GM12892 (cell line): ENCODE data around the gene CDH8.
"Not testable (repeated sequence)": the region's sequence is repeated elsewhere in the genome, so short reads cannot be mapped to it uniquely, and the experiment has no call there.

Source experiments
- DNase-seq: peaks from one replicate; pipeline ENCODE4 v3.0.0; 2011; ENCODE audit not compliant: insufficient read length
- FAIRE-seq: peaks from 2 replicates; lab custom pipeline; 2011; peaks lifted over from hg19 to GRCh38; lab: Jason Lieb, UNC
- POLR2A ChIP-seq: IDR thresholded peaks from 2 replicates; pipeline ENCODE4 v1.6.1; 2011; ENCODE audit warnings: low read depth, low read length, control low read depth
- POLR2AphosphoS5 ChIP-seq: IDR thresholded peaks from 2 replicates; pipeline ENCODE4 v1.6.1; 2011; ENCODE audit warnings: low read depth, low read length, control low read depth
- TAF1 ChIP-seq: IDR thresholded peaks from 2 replicates; pipeline ENCODE4 v1.6.1; 2011; ENCODE audit warnings: low read depth, mild to moderate bottlenecking, control low read depth, low read length, borderline replicate concordance

Gene CDH8

DNA sequence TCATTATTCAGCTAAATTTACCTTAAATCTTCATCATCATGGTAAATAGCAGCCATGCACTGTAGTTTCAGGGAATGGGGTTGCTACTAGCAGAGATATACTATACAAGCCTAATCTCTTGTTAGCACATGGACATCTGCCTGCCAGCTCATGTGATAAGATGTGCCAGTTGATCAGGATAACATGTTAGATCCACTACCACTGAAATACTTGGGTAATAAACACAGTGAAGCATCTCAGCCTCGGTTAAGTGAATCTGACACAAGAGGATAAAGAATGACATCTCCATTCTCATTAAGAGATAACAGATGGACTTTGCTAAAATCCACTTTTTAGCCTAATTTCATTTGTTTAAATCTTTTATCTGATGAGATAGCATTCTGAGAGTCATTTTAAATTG is 256.1 kb downstream of the CDH8 start:
- DNase-seq (no peak), FAIRE-seq (no peak)
- no peak for TF ChIP-seq POLR2A
- no peak for TF ChIP-seq TAF1
- TF ChIP-seq POLR2AphosphoS5 = no peak

DNA sequence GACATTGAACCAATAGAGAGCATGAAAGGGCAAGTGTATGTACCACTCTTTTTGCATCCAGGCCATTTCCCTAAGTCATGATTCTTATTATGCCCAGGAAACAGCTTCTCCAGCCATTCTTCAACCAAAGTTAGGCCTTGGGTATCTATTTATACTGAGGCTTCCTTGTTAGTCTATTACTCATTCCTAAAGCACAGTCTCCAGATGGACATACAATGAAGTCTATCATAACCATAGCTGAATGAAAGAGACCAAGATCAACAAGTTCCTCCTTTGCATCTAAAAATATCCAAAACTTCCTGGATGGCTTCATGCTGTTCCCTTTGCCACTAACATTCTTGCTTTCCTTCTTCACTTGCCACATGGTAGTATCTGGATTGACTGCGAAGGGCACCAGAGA is 265.9 kb downstream of the CDH8 start:
- FAIRE-seq (no peak), DNase-seq (no peak)
- TF ChIP-seq POLR2A = no peak
- TF ChIP-seq POLR2AphosphoS5 = no peak
- TF ChIP-seq TAF1 = no peak

DNA sequence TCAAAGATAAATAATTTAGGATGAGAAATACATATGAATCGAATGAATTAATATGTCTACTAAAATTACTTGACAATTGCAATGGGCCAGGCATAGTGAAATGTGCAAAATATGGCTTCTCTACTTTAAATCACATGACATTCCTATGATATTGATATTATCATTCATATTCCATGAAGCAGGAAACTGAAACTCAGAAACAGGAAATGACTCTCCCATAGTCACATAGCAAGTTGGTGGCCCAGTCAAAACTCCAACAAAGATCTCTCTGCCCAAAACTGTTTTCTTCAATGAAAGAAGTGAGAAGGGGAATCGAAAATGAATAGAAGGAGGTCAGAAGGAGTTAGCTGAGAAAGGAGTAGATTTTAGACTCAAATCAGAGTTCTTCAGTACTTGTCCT is 272.2 kb downstream of the CDH8 start:
- no peak for DNase-seq
- TF ChIP-seq POLR2A (no peak), TAF1 (no peak), POLR2AphosphoS5 (no peak)
- no peak for FAIRE-seq

DNA sequence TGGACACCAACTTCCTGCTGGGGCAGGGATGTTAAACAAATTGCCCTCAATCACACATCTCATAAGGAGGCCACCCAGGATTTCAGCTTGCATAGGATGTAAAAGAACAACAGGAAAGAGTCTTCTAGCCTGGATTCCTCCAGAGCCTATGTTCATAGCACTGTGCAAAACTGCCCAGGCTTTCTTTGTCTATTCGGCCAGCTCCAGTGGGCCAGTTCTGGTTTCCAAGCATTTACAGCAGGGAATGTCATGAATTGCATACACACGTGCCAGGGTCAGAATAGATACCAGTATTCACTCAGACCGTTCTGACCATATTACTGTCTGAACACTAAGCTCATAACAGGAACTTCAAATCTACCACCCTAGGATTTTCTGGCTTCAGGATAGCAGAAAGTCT is 273.2 kb downstream of the CDH8 start:
- FAIRE-seq (no peak), DNase-seq (no peak)
- TF ChIP-seq POLR2A (no peak), POLR2AphosphoS5 (no peak), TAF1 (no peak)

DNA sequence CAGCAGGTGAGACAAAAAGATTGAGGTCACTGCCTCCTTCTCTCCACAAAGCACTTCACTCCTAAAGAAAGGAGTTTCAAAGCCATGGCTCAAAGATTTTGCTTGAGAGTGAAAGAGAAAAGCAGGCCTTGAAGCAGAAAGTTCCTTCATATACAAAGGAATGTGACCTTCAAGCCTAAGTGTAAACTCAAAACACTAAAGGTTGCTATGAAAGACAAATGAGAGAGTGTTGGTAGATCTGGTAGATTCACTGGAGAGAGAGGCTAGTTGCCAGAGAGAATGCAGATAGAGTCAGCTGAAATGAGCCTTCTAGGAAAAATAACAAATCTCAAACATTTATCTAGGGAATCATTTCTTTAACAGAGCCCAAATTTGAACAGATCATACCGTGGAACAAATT is 305.2 kb downstream of the CDH8 start:
- DNase-seq (no peak), FAIRE-seq (no peak)
- TF ChIP-seq TAF1 = no peak
- TF ChIP-seq POLR2AphosphoS5 = no peak

DNA sequence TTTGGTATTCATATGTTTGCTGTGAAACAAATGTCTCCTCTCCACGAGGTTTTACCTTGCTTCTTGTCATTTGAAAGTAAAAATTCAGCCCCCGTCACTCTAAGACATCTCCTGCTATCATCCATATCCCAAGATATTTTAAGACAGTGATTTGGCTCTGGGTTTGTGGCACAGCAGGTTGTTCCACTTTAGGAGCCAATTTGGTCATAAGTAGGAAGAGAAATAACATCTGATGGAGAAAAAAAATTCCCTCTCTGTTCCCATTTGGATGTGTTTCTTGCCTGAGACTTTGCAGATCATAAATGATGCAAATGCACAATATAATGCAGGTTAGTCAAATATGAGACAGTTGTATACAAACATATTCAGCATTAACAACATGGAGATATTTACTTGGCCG is 309.5 kb downstream of the CDH8 start:
- no peak for DNase-seq
- TF ChIP-seq POLR2A = no peak
- FAIRE-seq = no peak

DNA sequence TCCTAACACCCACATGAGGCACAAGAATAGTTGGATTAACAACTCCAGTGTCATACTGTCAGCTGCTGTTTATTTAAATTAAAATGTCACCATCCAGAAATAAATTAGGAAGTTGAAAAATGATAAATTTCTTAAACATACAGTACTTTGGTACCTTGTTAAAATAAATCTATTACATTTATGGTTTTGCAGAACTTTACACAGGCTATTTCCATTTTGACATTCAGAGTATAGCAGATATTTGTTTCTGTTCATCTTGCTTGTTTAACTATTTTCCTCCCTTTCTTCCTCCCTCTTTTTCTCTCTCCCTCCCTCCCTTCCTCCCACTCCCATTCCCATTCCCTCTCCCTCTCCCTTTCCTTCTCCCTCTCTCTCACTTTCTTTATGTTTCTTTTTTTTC is 310.1 kb downstream of the CDH8 start:
- DNase-seq (no peak), FAIRE-seq (no peak)
- TF ChIP-seq POLR2AphosphoS5 (no peak), POLR2A (no peak), TAF1 (no peak)

DNA sequence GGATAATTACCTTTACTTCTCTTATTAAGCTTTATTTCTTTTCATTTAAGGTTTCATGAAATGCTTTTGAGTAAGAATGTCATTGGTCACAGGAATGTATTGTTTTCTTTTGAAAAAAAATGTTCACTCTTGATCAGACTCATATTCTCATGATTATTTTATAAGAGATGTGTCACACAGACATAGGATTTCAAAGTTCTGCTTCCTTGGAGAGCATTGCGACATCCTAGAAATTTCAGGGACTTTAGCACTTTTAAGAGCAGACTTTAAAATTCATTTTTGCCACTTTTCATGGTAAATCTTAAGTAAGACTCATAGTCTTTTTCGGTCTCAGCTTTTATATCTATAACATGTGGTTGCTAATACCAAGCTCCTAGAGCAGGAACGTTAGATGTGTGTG is 314.7 kb downstream of the CDH8 start:
- TF ChIP-seq POLR2AphosphoS5 = no peak
- TF ChIP-seq TAF1 = no peak
- no peak for TF ChIP-seq POLR2A
- no peak for FAIRE-seq
- no peak for DNase-seq

DNA sequence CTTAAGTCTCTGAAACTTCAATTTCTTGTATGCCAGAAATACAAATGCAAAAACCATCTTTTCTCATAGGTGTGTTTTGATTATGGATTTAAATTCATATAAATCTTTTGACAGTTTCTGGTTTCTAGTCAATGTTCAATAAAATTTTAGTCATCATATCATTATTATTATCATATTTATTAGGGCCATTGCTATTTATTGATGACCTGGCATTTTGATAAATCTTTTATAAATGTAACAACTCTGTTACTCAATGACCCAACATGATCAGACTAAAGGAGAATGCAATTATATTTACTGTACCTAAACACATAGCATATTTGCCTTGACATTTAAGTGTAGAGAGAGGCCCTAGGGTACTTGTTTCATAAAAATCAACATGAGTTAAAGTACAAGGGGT is 320.8 kb downstream of the CDH8 start:
- FAIRE-seq (no peak), DNase-seq (no peak)
- TF ChIP-seq POLR2A (no peak), POLR2AphosphoS5 (no peak), TAF1 (no peak)

DNA sequence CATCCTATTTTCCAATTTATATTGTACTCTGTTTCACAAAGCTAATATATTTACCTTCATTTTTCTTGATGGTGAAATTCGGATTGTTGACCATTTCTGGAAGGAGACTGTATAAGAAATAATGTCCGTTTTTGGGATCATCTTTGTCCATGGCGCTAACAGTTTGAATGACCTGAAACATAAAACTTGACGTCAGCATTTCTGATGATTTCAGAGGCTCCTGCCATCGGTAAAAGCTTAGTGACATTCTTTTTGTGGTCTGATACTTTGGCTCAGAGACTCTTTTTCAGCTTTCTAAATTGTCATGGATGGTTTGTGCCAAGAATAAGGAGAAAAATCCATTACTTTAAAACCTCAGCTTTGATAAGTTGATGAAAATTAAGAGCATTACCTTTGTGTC is 322.5 kb downstream of the CDH8 start:
- TF ChIP-seq POLR2A (no peak), TAF1 (no peak), POLR2AphosphoS5 (no peak)
- DNase-seq (no peak), FAIRE-seq (no peak)

DNA sequence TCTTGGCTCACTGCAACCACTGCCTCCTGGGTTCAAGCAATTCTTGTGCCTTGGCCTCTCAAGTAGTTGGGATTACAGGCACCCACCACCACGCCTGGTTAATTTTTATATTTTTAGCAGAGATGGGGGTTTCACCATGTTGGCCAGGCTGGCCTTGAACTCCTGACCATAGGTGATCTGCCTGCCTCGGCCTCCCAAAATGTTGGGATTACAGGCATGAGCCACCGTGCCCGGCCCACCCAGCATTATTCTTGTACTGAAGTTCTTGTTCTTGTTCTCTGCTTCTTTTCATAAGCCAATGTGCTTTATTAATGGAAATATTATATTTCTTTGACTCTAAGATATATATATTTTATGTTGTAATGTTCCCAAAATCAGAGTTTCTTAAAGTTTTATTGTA is 336.6 kb downstream of the CDH8 start:
- not testable (repeated sequence) for FAIRE-seq

DNA sequence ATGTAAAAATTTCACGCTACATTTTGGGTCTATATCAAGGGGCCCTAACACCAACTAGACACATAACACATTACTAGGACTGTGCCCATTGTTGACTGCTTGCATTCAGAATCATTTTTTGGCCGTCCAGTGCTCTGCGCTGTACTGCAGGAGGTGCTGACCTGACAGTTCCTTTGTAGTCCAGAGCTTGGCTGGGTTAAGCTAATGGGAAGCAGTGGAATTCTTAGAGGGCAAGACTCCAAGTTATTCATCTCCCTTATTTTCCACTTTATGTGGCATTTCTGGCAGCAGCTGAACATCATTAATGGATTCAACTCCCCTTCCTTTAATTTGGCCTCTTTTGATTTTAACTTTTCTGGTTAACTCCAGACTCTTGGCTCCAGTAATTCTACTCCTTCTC is 351.7 kb downstream of the CDH8 start:
- TF ChIP-seq POLR2A (no peak), POLR2AphosphoS5 (no peak), TAF1 (no peak)
- FAIRE-seq = no peak
- DNase-seq = no peak

More for the DNA sequence above, 336.6 kb downstream of the CDH8 start:
- DNase-seq = not testable (repeated sequence)

DNA sequence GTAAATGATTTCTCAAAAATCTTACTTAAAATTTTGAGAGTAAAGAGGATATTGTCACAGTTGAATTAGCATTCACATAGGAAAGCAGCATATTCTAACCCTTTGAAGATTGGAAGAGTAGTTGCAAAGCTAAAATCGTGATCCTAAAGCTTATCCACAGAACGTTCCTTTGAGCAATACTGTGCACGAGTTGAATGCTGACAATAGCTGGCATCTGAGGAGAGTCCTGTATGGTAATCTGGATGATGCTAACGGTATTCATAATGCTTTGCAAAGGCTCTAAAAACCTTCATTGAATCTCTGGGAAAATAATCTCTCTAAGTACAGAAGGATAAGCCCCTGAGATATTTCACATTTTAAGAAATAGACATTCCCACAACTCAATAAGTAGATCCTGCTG is 354.6 kb downstream of the CDH8 start:
- DNase-seq (no peak), FAIRE-seq (no peak)
- TF ChIP-seq POLR2AphosphoS5 = no peak
- no peak for TF ChIP-seq POLR2A

DNA sequence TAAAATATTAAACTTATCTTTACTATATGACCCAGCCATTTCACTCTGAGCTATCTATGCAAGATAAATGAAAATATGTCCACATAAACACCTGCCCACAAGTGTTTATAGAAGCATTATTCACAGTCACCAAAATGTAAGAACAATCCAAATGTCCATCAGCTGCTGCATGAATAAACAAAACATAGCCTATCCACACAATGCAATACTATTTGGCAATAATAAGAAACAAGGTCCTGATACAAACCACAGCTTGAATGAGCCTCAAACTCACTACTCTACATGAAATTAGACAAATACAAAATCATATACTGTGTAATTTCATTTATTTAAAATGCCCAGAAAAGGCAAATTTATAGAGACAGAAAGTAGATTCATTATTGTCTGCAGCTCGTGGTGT is 355.1 kb downstream of the CDH8 start:
- no peak for TF ChIP-seq POLR2A
- TF ChIP-seq TAF1 = no peak
- no peak for TF ChIP-seq POLR2AphosphoS5
- DNase-seq (no peak), FAIRE-seq (no peak)
